ENCODE measurements around the gene IL4. TPM values are rescaled to one million over a fixed set of nuclear protein-coding genes. Genes with fewer than 3 reads are reported as not detected.

Gene IL4
- total RNA-seq, 1 donor from 2014 or later = not detected

- Histone ChIP-seq H3K4me3 (no peak overlapping the region), H3K9me3 (no peaks in the 10 kb centered on the region), H3K36me3 (no peaks in the 10 kb centered on the region), H3K27ac (no peak overlapping the region), H3K4me1 (no peaks in the 10 kb centered on the region), H3K27me3 (ENCODE audit: low read depth) (no peaks in the 10 kb centered on the region)
- no peak for ATAC-seq
- DNase-seq = no peak
- TF ChIP-seq CTCF (IDR thresholded peaks at IDR 0.05) = no peak
- intact Hi-C loops (cut with DNase I) = no loop called here
Observed at GRCh38 chr5:132667761-132668705, 5.8 kb upstream of the IL4 start.

- no peaks in the 10 kb centered on the region for H3K9me3 ChIP-seq
- ATAC-seq (no peak), DNase-seq (no peak)
- H3K27ac ChIP-seq = no peak overlapping the region
- intact Hi-C loops (cut with DNase I) = no loop called here
- no peaks in the 10 kb centered on the region for H3K27me3 ChIP-seq (ENCODE audit: low read depth)
- H3K36me3 ChIP-seq = no peaks in the 10 kb centered on the region
- no peak for TF ChIP-seq CTCF (IDR thresholded peaks at IDR 0.05)
- no peak overlapping the region for H3K4me3 ChIP-seq
- H3K4me1 ChIP-seq = peaks cover 2% of the 10 kb centered on the region
Observed at GRCh38 chr5:132668706-132669454, 4.9 kb upstream of the IL4 start.

- no peaks in the 10 kb centered on the region for H3K27me3 ChIP-seq (ENCODE audit: low read depth)
- no peak for ATAC-seq
- no peak for DNase-seq
- no peaks in the 10 kb centered on the region for H3K36me3 ChIP-seq
- no peak for TF ChIP-seq CTCF (IDR thresholded peaks at IDR 0.05)
- H3K4me3 ChIP-seq = no peak overlapping the region
- intact Hi-C loops (cut with DNase I) = no loop called here
- H3K27ac ChIP-seq = no peak overlapping the region
- H3K9me3 ChIP-seq = no peaks in the 10 kb centered on the region
- peaks cover 7% of the 10 kb centered on the region for H3K4me1 ChIP-seq
Observed at GRCh38 chr5:132669455-132669820, 4.4 kb upstream of the IL4 start.

GRCh38 chr5:132669966-132670882 is 3.6 kb upstream of the IL4 start:
- no peaks in the 10 kb centered on the region for H3K27me3 ChIP-seq (ENCODE audit: low read depth)
- no peaks in the 10 kb centered on the region for H3K36me3 ChIP-seq
- ATAC-seq (no peak), DNase-seq (no peak)
- no peak overlapping the region for H3K4me3 ChIP-seq
- no peak overlapping the region for H3K27ac ChIP-seq
- H3K4me1 ChIP-seq = peaks cover 8% of the 10 kb centered on the region
- intact Hi-C loops (cut with DNase I) = no loop called here
- no peak for TF ChIP-seq CTCF (IDR thresholded peaks at IDR 0.05)
- H3K9me3 ChIP-seq = no peaks in the 10 kb centered on the region

- no peak overlapping the region for H3K27ac ChIP-seq
- DNase-seq (no peak), ATAC-seq (no peak)
- no peaks in the 10 kb centered on the region for H3K9me3 ChIP-seq
- no peak for TF ChIP-seq CTCF (IDR thresholded peaks at IDR 0.05)
- intact Hi-C loops (cut with DNase I) = no loop called here
- H3K27me3 ChIP-seq (ENCODE audit: low read depth) = no peaks in the 10 kb centered on the region
- no peaks in the 10 kb centered on the region for H3K36me3 ChIP-seq
- H3K4me1 ChIP-seq = peaks cover 8% of the 10 kb centered on the region
- no peak overlapping the region for H3K4me3 ChIP-seq
Observed at GRCh38 chr5:132671000-132671399, 2.8 kb upstream of the IL4 start.

Data from lower lobe of right lung (tissue), 2 donors.